T-helper 1 cell treated with Interleukin-12 subunit alpha and Interleukin-12 subunit beta and Interleukin-4 antibody, amounts not matched to agents 30 ng/mL and 1 ng/mL, for 36 hours (primary cell): ENCODE measurements around the gene TMEM52. TPM values are rescaled to one million over a fixed set of nuclear protein-coding genes. Genes with fewer than 3 reads are reported as not detected.
"Not testable (repeated sequence)": the region's sequence is repeated elsewhere in the genome, so short reads cannot be mapped to it uniquely, and the experiment has no call there.

Experiments
- intact Hi-C: fragments of 100-400 bp; cut with micrococcal nuclease; formaldehyde crosslinking; loops from one replicate; pipeline ENCODE4 v1.15.1; 2024
- total RNA-seq: library from RNA; stranded (reverse); gene quantifications from 2 replicates; pipeline ENCODE4 v1.2.3, GENCODE V29; 2022

Gene TMEM52
- total RNA-seq, 1 donor from 2014 or later = not detected

DNA sequence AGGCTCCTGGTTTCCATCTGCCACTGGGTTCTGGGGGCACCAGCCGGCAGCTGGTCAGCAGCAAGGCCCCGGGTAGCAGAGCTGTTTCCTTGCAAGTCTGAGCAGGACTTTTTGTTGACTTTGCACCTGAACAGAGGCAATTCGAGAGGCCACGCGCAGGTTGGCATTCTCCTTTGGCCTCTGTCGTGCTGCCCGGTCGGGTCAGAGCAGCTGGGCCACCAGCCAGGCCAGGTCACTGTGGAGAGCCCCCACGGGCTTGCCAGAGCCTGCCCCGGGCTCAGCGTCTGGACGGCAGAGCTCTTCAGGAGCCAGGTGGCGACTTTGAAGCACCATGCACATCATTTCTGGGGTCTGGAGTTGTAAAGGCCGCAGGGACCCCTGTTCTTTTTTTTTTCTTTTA, 28.4 kb upstream of the TMEM52 start:
- intact Hi-C loops = no loop called here

DNA sequence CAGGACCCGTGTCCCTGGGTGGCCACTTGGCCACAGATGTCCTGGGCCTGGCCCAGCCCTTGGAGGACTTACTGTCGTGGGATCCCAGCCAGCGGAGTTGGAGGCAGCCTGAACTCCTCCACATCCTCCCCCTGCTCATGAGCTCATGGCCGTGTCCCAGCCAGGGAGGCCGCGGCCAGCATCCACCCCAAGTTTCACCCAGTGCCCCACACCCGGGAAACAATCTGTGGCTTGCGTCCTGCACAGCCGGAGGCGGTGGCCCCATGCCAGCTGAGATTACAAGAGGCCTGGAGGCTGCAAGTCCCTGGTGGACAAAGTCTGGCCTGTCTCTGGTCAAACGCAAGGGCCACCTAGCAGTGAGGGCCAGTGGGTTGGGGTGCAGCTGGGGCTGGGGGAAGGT, 27.5 kb upstream of the TMEM52 start:
- intact Hi-C loops = no loop called here

DNA sequence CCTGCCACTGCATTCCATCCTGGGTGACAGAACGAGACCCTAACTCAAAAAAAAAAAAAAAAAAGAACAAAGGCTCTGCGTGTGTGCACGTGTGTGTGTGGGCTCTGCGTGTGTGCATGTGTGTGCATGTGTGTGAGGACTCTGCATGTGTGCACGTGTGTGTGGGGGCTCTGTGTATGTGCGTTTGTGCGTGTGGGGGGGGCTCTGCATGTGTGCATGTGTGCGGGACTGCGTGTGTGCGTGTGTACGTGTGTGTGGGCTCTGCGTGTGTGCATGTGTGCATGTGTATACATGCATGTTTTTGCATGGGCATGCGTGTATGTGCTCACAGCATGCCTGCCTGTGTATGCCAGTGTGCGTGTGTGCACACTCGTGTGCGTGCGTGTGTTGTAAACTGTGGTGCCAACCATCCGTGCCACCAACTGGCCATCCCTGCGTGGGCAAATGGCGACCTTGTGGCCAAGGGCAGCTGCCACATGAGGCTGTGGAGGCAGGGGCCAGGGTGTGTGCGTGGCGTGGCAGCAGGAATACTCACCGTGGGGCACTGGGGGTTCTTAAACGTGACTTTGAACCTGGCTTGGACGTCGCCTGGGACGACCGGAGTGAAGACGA, 26.8 kb upstream of the TMEM52 start:
- intact Hi-C loops = no loop called here

DNA sequence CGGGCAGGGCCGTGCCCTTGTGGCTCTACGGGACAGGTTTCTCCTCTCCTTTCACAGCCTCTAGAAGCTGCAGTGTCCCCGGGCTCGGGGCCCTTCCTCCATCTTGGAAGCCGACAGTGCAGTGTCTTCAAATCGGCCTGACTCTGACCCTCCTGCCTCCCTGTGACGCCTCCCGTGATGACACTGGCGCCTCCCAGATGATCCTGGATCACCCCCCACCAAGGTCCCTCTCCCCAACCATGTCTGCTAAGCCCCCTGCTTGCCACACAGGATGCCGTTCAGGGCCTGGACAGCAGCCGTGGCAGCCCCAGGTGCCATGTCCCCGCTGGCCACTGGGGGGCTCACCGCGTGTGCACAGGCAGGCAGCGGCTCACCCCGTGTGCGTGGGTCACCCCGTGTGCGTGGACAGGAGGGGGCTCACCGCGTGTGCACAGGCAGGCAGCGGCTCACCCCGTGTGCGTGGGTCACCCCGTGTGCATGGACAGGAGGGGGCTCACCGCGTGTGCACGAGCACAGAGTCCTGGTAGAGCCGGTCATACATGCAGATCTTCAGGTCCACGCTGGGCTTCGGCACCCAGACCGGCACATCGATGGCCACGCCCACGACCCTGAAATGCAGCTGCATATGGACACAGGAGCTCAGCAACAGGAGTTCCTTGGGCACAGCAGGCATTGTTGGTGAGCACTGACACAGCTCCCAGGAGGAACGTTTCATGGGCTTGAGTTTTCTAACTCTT, 24.9 kb upstream of the TMEM52 start:
- intact Hi-C loops = loop anchor here (1.0 kb wide), 1 partner anchor 102 kb away; no protein-coding TSS in a partner anchor

DNA sequence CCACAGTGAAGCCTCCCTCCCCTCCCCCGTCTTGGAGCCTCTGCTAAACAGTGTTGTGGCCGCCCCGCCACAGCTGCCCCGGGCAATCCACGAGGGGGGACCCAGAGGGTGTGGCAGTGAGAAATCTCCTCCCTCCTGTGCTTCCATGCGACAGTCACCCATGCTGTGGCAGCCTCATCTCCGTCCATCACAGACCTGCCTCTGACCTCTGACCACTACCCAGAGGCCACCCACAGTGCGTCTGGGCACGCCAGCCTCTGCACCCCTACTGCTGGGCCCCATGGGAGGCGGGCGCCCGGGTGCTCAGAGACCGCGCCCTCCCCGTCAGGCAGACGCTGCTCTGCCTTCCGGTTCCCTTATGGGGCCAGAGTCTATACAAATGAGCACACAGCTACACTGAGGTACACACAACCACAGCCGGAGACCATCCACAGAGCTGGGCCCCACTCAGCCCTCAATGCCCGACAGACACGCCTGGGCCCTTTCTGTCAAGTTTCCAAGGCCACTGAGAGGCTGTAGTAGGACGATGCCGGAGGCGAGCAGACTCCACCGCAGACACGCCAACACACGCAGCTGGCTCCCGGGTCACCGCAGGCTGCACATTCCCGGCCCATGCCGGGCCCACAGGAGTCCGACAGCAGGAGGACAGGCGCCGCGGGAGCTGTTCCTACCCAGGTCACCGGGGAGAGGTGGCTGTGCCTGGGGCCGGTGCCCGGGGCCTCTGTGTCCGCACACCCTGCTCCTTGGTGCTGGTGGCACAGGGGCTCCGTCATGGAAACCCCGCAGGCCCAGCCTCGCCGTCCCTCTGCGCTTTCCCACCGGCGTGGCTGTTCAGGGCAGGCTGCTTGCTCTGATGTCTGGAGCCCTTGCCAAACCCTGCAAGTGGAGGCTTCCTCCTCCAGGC, 23.9 kb upstream of the TMEM52 start:
- intact Hi-C loops = no loop called here

DNA sequence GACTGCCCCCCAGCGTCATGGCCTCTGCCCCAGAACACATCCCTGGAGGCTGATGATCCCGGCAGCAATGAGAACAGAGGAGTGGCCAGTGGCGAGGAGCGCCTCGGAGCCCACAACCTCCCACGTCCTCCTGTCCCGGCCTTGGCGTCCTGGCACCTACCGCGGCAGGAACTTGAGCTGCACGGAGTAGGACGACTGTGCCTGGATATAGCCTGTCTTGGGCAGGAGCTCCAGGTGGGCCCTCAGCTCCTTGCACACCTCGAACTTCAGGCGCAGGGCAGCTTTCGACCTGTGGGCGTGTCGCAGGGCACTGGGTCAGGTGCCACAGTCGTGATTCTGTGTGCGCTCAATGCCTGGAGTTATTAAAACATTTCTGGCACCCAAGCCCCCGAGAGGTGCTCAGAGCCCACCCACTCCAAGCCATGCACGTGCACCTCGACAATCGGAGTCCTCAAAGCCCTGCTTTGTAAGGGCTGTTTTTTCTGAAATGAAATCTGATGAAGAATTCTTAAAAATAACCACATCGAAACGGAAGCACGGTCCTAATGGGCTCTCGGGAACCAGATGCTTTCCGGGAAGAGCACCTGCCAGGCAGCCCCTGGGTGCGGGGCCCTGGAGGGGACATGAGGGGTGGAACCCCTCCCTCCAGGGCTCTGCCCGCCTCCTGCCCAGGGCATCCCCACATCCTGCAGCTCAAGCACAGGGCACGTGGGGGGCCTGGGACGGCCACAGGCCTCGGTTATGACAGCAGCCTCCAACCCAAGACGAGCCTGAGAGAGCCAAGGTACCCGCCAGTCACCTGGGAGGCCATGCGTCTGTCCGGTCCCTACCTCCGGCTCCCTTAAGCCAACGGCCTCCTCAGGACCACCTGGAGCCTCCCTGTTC, 23.0 kb upstream of the TMEM52 start:
- intact Hi-C loops = no loop called here

DNA sequence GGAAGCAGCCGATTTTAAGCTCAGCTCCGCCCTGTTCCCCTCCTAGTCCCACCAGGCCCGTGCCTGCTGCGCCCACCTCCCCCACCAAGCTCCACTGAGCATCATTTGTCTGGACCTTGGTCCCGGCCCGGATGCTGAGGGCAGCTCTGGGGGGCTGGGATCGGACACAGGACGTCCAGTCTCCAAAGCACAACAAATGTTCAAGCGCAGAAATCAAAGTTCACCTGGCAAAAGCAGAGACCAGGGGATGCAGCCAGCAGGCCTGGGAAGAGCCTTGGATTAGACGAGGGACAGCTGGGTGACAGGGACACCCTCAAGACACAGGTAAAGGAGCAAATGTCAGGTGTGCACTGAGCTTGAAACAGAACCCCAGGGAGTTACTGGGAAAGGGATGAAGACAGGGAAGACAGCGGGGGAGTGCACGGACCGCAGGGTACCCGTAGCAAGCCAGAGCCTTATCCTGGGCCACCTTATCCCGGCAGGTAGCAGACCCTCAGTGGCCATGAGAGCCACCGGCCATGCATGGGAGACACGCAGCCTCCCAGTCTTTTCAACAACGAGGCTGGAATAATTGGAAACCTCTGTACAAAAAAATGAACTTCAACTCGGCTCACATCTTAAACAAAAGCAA, 22.2 kb upstream of the TMEM52 start:
- intact Hi-C loops = no loop called here

DNA sequence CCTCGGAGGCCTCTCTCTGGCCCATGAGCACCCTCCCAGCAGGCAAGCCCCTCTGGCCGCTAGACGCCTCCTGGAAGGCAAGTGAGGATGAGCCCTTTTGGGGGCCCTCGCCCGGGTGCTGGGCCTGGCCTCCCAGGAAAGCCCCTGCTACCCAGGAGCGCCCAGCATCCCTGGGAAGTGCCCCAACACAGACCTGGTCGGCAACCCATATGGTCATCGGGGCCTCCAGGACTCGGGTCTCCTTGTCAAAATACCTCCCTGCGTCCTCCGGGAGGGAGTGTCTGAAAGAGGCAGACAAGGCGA, 21.0 kb upstream of the TMEM52 start:
- intact Hi-C loops = no loop called here

DNA sequence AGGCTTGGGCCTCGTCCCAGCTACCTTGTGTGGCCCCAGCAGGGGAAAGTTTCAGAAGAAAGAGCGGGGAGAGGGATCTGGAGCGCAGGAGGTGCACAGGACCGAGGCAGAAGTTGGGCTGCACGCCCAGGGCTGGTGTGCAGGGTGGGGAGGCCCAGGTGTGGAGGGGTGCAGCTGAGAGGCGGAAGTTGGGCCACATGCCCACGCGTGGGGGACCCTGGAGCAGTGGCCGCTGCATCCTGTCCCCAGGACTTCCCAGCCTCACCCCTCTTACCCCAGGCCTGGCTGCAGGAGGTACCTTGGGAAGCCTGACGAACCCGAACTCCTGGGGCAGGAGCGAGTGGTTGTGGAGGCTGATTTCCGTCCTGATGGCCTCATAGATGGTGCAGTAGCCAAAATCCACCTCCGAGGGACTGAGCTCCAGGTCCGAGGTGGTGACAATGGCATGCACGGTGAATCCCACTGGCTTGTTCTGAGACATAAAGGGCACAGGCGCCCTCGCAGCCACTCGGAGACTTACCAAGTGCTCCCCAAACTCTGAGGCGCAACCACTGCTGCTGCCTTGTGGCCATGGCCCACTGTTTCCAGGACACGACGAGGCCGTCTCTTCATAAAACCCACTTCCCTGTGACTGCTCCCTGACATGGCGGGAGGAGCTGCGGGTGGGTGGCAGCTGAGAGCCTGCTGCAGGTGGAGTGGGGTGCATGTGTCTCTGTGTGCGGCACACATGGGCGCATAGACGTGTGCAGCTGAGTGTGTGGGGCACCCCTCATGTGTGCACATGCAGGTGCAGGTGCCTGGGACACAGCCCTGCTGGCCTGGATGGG, 20.4 kb upstream of the TMEM52 start:
- intact Hi-C loops = no loop called here

DNA sequence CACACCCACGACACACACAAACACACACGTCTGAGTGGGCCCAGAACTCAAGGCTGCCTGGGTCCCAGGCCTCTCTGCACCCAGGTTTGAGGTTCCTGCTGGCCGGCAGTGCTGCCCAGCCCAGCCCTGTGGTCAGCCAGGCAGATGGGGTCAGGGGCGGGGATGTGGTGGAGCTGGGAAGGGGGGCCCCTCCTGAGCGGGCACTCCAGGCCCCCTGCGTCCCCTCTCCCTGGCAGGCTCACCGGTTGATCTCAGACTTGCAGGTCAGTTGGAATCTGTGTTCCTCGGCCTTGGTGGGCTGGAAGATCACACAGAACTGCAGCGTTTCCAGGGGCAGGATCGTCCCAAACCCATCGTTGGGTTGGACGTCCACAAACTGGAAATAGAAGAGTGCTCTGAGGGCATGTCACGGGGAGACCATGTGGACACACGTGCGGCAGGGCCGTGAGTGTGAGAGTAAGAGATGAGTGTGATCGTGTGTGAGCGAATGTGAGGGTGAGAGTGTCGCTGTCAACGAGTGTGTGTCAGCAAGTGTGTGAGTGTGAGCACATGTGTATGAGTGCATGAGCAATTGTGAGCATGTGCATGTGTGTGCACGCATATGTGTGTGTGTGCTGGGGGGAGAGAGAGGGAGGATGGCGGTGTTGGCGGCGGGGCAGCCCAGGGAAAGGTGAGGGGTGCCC, 19.7 kb upstream of the TMEM52 start:
- intact Hi-C loops = no loop called here

DNA sequence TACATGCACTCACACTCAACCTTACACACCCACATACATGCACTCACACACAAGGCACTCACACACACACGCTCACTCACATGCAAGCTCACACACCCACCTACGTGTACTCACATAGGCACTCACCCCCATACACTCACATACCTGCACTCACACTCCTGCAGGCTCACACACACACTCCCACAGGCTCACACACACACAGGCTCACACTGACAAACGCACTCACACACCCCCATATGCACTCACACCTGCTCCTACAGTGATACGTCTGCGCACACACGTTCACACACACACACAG, 19.1 kb upstream of the TMEM52 start:
- intact Hi-C loops = no loop called here

DNA sequence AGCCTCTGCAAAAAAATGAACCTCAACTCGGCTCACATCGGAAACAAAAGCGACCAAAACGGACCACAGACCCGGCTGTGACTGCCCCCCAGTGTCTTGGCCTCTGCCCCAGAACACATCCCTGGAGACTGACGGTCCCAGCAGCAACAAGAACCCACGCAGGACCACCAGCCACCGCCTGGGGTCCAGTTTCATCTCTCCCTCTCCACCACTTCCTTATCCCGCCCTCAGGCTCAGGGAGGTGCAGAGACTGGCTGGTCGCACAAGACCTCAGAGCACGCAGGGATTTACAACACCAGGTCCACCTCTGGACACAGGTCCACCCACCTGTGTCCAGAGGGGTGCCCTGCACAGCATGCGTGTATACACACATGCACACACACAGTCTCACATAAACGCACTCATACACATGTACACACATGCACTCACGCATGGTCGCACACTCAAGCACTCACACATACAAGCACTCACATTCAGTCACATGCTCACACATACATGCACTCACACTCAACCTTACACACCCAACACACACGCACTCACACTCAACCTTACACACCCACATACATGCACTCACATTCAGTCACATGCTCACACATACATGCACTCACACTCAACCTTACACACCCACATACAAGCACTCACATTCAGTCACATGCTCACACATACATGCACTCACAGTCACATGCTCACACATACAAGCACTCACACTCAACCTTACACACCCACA, 18.6 kb upstream of the TMEM52 start:
- intact Hi-C loops = no loop called here

DNA sequence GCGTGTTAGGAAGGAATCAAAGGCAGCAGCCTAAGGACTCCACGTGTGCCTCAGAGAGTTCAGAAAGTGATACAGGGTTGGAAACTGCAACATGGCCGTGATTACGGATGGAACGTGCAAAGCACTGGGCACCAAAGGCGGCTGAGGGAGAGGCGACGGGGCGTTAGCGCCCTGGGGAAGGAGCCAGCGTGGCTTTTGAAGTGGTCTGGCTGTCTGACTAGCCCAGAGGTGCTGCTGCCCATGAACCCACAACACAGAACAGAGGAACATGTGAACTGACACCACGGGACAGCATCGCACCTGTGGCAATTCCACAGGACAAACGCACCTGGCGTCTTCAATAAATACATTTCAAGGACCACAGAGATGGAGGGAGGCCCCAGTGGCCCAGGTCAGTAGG, 18.0 kb upstream of the TMEM52 start:
- intact Hi-C loops = no loop called here

DNA sequence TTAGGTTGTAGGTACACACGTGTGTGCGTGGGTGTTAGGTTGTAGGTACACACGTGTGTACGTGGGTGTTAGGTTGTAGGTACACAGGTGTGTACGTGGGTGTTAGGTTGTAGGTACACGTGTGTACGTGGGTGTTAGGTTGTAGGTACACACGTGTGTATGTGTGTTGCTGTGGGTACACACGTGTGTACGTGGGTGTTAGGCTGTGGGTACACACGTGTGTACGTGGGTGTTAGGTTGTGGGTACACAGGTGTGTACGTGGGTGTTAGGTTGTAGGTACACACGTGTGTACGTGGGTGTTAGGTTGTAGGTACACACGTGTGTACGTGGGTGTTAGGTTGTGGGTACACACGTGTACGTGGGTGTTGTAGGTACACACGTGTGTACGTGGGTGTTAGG, 15.8 kb upstream of the TMEM52 start:
- intact Hi-C loops = not testable (repeated sequence)

DNA sequence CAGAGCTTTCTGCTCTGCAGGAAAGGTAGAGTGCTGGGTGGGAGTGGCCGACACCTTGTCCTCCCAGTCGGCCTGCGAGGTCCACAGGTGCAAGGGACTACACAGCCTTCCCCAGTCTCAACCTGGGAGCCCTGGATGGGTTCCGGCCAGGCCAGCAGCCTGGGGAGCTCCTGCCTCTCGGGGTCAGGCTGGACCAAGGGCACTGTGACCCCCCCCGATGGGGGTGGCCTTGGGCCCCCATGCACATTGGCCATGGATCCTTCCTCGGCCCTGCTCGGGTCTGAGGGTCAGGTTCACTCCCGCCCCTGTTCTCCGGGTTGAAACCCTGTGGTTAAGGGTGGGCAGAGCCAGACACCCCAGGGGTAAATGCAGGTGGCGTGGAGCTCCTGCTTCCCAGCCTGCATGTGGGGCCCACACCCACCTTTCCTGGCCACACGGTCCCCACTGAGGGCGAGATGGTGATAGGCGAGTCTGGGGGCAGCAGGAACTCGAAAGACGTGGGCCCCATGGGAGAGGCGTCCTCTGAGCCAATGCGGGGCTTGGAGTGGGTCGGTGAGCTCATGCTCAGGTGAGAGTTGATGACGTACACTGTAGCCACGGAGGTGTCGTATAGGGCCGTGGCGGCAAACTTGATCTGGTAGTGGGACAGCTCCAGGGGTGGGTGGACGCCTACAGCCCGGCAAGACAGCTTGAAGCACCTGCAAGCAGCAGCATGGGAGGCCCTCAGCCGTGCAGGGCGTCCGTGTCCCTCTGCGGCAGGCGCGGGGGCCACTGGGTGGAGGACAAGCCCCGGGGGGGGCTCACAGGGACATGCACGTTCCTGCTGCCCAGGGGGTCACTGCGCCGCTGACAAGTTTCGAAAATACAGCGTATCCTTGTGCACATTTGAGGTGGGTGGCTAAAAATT, 10.8 kb upstream of the TMEM52 start:
- intact Hi-C loops = no loop called here

DNA sequence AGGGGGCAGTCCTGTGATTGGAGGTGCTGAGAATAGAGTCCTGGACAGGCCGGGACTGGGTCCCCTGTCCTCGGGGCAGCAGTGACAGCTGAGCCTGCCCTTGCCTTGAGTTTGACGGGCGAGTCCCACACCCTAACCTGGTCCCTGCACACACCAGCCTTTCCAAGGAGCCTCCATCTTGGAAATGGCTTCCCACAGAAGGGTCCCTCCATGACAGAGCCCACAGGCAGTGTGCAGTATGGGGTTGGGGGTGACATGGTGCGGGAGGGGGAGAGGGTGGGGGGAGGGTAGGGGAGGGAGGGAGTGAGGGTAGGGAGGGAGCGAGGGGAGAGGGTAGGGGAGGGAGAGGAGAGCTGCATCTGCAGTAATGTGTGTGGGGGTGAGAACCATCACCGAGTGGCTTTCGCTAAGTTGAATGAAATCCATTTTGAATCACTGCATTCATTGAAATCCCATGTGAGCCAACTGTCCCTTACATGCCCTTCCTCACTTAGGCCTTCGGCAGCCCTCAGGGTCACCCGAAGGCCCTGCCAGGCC, 10.1 kb upstream of the TMEM52 start:
- intact Hi-C loops = no loop called here

DNA sequence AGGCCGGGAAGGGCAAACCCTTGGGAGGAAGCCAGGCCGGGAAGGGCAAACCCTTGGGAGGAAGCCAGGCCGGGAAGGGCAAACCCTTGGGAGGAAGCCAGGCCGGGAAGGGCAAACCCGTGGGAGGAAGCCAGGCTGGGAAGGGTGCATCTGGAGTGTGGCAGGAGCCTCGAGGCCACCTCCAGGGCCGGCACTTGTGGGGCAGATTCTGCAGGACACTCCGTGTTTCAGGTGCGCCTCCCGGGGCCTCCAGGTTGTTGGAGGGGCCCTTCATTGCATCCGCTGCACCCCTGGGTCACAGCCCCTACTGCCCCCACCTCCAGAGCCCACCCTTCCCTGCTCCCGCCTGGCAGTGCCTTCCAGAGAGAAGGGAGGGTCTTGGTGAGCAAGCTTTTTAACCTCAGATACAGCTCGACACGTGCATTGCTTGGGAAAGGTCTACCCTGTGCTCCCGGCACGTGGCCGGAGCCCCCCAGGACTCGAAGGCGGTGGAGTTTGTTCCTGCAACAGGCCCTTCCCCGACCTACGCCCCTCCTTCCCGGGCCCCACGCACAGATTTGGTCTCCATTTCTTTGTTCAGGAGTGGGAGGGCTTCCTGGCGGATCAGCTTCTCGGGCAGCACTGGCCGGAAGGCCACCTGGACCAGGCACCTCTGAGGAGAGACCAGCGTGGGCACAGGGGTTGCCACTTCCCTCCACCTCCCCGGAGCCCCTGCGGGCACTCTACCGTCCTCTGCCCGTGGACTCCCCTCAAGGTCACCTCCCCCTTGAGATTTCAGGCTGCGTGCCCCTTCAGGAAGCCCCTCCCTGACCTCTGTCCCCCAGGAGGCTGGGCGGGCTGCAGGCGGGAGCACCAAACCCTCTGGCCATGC, 9.4 kb upstream of the TMEM52 start:
- intact Hi-C loops = no loop called here
